Measurements from ENCODE around the gene MSANTD1.

Gene MSANTD1

GRCh38 chr4:3244747-3245146, 4.2 kb upstream of the MSANTD1 start:
- 0 out of 2 replicates have a peak, but pooled peaks cover 4% of the 10 kb centered on the region for H3K36me3 ChIP-seq (ENCODE audit: insufficient read depth, low read length)
- no peaks in the 10 kb centered on the region for H3K9me3 ChIP-seq (ENCODE audit: control insufficient read depth, insufficient read depth, low read length)
- no peak overlapping the region for H3K9ac ChIP-seq (ENCODE audit: low read depth, low read length)
- no peaks in the 10 kb centered on the region for H3K4me1 ChIP-seq (ENCODE audit: insufficient read depth, low read length)

GRCh38 chr4:3245676-3246075, 3.3 kb upstream of the MSANTD1 start:
- no peaks in the 10 kb centered on the region for H3K9me3 ChIP-seq (ENCODE audit: control insufficient read depth, insufficient read depth, low read length)
- H3K36me3 ChIP-seq (ENCODE audit: insufficient read depth, low read length) = no peaks in the 10 kb centered on the region
- no peak overlapping the region for H3K9ac ChIP-seq (ENCODE audit: low read depth, low read length)
- no peaks in the 10 kb centered on the region; the same call in 1 of the 2 replicates for H3K4me1 ChIP-seq (ENCODE audit: insufficient read depth, low read length)

- H3K9me3 ChIP-seq (ENCODE audit: control insufficient read depth, insufficient read depth, low read length) = no peaks in the 10 kb centered on the region
Measured at GRCh38 chr4:3246458-3247398, 2.2 kb upstream of the MSANTD1 start.

DNA sequence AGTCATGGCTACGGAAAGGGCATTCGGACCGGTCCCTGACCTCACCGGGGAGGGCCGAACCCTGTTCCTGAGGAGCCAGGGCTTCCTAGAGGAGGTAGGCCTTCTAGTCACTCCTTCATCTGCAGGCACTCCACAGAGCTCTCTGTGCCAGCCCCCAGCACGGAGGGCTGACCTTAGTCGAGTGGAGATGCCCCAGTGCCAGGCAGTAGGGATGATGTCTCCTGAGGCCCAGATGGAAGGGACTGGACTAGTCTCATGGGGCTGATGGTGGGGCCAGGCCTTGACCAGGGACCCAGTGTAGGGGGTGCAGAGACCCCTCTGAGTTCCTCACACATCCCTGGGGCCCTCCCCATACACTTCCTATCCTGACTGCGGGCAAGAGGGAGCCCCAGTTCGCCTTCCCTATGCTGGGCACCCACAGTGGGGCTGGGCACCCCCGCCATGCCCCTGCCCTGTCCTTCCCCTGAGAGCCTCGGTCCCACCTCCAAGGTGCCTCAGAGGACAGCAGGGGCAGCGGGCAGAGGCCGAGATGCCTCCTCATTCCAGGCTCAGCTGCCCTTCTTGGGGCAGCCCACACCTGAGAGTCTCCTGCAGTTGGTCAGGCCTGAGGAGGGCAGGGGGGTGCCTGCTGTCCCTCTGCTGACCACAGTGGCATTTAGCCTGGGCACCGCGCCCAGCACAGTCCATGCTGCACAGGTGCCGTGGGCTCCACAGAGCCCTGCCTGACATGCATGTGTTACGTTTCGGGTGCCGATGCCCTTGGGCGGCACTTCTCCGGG, 1.4 kb upstream of the MSANTD1 start:
- no peak overlapping the region for H3K9ac ChIP-seq (ENCODE audit: low read depth, low read length)
- H3K9me3 ChIP-seq (ENCODE audit: control insufficient read depth, insufficient read depth, low read length) = no peaks in the 10 kb centered on the region
- H3K36me3 ChIP-seq (ENCODE audit: insufficient read depth, low read length) = no peaks in the 10 kb centered on the region
- no peaks in the 10 kb centered on the region; the same call in 1 of the 2 replicates for H3K4me1 ChIP-seq (ENCODE audit: insufficient read depth, low read length)

More at GRCh38 chr4:3246458-3247398, 2.2 kb upstream of the MSANTD1 start:
- H3K36me3 ChIP-seq (ENCODE audit: insufficient read depth, low read length) = no peaks in the 10 kb centered on the region
- no peaks in the 10 kb centered on the region; the same call in 1 of the 2 replicates for H3K4me1 ChIP-seq (ENCODE audit: insufficient read depth, low read length)
- no peak overlapping the region for H3K9ac ChIP-seq (ENCODE audit: low read depth, low read length)

GRCh38 chr4:3248178-3248480, 830 bp upstream of the MSANTD1 start:
- Histone ChIP-seq H3K36me3 (ENCODE audit: insufficient read depth, low read length) (no peaks in the 10 kb centered on the region), H3K9me3 (ENCODE audit: control insufficient read depth, insufficient read depth, low read length) (no peaks in the 10 kb centered on the region), H3K4me1 (ENCODE audit: insufficient read depth, low read length) (no peaks in the 10 kb centered on the region; the same call in 1 of the 2 replicates), H3K9ac (ENCODE audit: low read depth, low read length) (no peak overlapping the region)

- Histone ChIP-seq H3K36me3 (ENCODE audit: insufficient read depth, low read length) (no peaks in the 10 kb centered on the region), H3K9ac (ENCODE audit: low read depth, low read length) (no peak overlapping the region), H3K9me3 (ENCODE audit: control insufficient read depth, insufficient read depth, low read length) (no peaks in the 10 kb centered on the region), H3K4me1 (ENCODE audit: insufficient read depth, low read length) (no peaks in the 10 kb centered on the region; the same call in 1 of the 2 replicates)
Measured at GRCh38 chr4:3249711-3250437, 915 bp downstream of the MSANTD1 start.

DNA sequence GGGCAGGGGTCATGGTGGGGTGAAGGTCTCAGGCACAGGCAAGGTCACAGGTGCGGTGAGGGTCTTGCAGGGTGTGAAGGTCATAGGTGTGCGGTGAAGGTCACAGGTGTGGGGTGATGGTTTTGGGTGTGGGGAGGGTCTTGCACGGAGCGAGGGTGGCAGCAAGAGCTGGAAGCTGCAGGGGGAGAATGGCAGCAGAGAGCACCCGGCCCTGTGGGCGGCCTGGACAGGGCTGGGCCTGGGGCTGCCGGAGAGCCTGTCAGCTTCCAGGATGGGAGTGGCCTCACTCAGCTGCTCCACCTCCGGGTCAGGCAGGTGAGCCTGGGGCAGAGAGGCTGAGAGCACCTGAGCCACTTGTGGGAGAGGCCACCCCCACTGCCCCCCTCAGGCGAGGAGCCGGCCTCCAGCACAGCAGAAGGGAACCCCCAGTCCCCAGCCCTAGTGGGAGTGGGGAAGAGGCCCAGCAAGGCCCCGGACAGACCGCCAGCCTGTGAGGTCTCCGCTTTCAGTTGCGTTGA, 1.5 kb downstream of the MSANTD1 start:
- no peak overlapping the region for H3K9ac ChIP-seq (ENCODE audit: low read depth, low read length)
- no peaks in the 10 kb centered on the region for H3K36me3 ChIP-seq (ENCODE audit: insufficient read depth, low read length)
- H3K4me1 ChIP-seq (ENCODE audit: insufficient read depth, low read length) = no peaks in the 10 kb centered on the region; the same call in 1 of the 2 replicates
- no peaks in the 10 kb centered on the region for H3K9me3 ChIP-seq (ENCODE audit: control insufficient read depth, insufficient read depth, low read length)

GRCh38 chr4:3250956-3251690, 2.2 kb downstream of the MSANTD1 start:
- H3K9ac ChIP-seq (ENCODE audit: low read depth, low read length) = no peak overlapping the region
- no peaks in the 10 kb centered on the region for H3K9me3 ChIP-seq (ENCODE audit: control insufficient read depth, insufficient read depth, low read length)
- no peaks in the 10 kb centered on the region for H3K36me3 ChIP-seq (ENCODE audit: insufficient read depth, low read length)
- H3K4me1 ChIP-seq (ENCODE audit: insufficient read depth, low read length) = no peaks in the 10 kb centered on the region; the same call in 1 of the 2 replicates

GRCh38 chr4:3251691-3252479, 2.9 kb downstream of the MSANTD1 start:
- H3K36me3 ChIP-seq (ENCODE audit: insufficient read depth, low read length) = no peaks in the 10 kb centered on the region
- no peaks in the 10 kb centered on the region; the same call in 1 of the 2 replicates for H3K4me1 ChIP-seq (ENCODE audit: insufficient read depth, low read length)
- H3K9me3 ChIP-seq (ENCODE audit: control insufficient read depth, insufficient read depth, low read length) = no peaks in the 10 kb centered on the region
- H3K9ac ChIP-seq (ENCODE audit: low read depth, low read length) = no peak overlapping the region

DNA sequence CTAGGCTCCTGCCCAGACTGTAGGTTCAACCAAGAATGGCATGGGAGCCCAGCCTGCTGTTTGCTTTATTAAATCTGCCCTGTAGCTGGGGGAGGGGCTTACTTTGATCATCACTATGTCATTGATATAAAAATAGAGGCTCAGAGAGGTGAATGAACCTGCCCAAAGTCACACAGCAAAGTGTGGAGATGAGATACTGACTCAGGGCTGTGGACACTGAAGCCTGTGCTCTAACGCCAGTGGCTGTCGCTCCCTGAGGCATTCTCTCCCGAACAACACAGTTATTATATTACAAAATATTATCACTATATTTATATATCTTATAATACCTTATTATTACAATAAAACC, 3.5 kb downstream of the MSANTD1 start:
- H3K9ac ChIP-seq (ENCODE audit: low read depth, low read length) = no peak overlapping the region
- H3K9me3 ChIP-seq (ENCODE audit: control insufficient read depth, insufficient read depth, low read length) = no peaks in the 10 kb centered on the region
- no peaks in the 10 kb centered on the region; the same call in 1 of the 2 replicates for H3K4me1 ChIP-seq (ENCODE audit: insufficient read depth, low read length)
- H3K36me3 ChIP-seq (ENCODE audit: insufficient read depth, low read length) = no peaks in the 10 kb centered on the region

- Histone ChIP-seq H3K36me3 (ENCODE audit: insufficient read depth, low read length) (no peaks in the 10 kb centered on the region), H3K9me3 (ENCODE audit: control insufficient read depth, insufficient read depth, low read length) (no peaks in the 10 kb centered on the region), H3K9ac (ENCODE audit: low read depth, low read length) (no peak overlapping the region), H3K4me1 (ENCODE audit: insufficient read depth, low read length) (no peaks in the 10 kb centered on the region; the same call in 1 of the 2 replicates)
Measured at GRCh38 chr4:3252831-3253641, 4.1 kb downstream of the MSANTD1 start.

DNA sequence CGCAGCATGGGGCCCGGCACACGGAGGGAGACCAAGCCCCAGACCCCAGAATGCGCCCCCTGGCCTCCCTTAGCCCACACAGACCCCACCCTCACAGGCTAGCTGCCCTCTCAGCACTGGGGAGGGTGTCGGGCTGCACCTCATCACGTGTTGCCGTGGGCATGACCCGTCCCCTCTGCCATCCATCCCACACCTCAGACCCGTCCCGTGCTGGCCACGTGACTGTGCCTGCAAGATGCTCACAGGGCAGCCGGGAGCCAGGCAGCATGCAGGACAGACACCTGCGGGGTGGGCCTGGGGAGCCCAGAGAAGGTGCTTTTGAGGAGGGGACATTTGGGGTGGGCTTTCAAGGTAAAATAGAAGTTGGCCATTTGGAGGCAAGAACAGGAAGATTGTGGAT, 4.8 kb downstream of the MSANTD1 start:
- H3K36me3 ChIP-seq (ENCODE audit: insufficient read depth, low read length) = no peaks in the 10 kb centered on the region
- H3K9me3 ChIP-seq (ENCODE audit: control insufficient read depth, insufficient read depth, low read length) = no peaks in the 10 kb centered on the region
- H3K4me1 ChIP-seq (ENCODE audit: insufficient read depth, low read length) = no peaks in the 10 kb centered on the region; the same call in 1 of the 2 replicates
- no peak overlapping the region for H3K9ac ChIP-seq (ENCODE audit: low read depth, low read length)

Data from ES-I3 (cell line).